Central memory CD4-positive, alpha-beta T cell (primary cell): ENCODE results near the gene RORC.

Experiments
- DNase-seq: peaks from one replicate; pipeline ENCODE4 v3.0.0; 2022

The RORC gene

GRCh38 chr1:151825751-151826660, 5.6 kb downstream of the RORC start:
- DNase-seq, result peak; percentile 33

- no peak for DNase-seq
Observed at GRCh38 chr1:151825204-151825603, 6.4 kb downstream of the RORC start.

GRCh38 chr1:151823175-151823574, 8.4 kb downstream of the RORC start:
- DNase-seq, result no peak

- no peak for DNase-seq
Observed at GRCh38 chr1:151822404-151822803, 9.2 kb downstream of the RORC start.

GRCh38 chr1:151820940-151821339, 10.7 kb downstream of the RORC start:
- peak; percentile 34 for DNase-seq

GRCh38 chr1:151819976-151820623, 11.5 kb downstream of the RORC start:
- DNase-seq, result no peak

- DNase-seq, result no peak
Observed at GRCh38 chr1:151819227-151819835, 12.3 kb downstream of the RORC start.

GRCh38 chr1:151817353-151817730, 14.3 kb downstream of the RORC start:
- no peak for DNase-seq

- no peak for DNase-seq
Observed at GRCh38 chr1:151816548-151817352, 14.9 kb downstream of the RORC start.

GRCh38 chr1:151815716-151816327, 15.8 kb downstream of the RORC start:
- peak; percentile 76 for DNase-seq

- no peak for DNase-seq
Observed at GRCh38 chr1:151814971-151815545, 16.5 kb downstream of the RORC start.

GRCh38 chr1:151814426-151814825, 17.2 kb downstream of the RORC start:
- DNase-seq, result no peak

- DNase-seq, result no peak
Observed at GRCh38 chr1:151813271-151813977, 18.2 kb downstream of the RORC start.

GRCh38 chr1:151811181-151811580, 20.4 kb downstream of the RORC start:
- DNase-seq, result no peak

GRCh38 chr1:151809985-151810556, 21.5 kb downstream of the RORC start:
- no peak for DNase-seq

GRCh38 chr1:151809290-151809984, 22.2 kb downstream of the RORC start:
- DNase-seq, result no peak

- DNase-seq, result no peak
Observed at GRCh38 chr1:151807766-151808165, 23.8 kb downstream of the RORC start.

- no peak for DNase-seq
Observed at GRCh38 chr1:151807131-151807530, 24.5 kb downstream of the RORC start.

GRCh38 chr1:151806170-151806569, 25.4 kb downstream of the RORC start:
- DNase-seq, result no peak

GRCh38 chr1:151805066-151805820, 26.4 kb downstream of the RORC start, which contains the start of gene LINGO4:
Gene LINGO4, minus strand, starts transcription at chr1:151805419. Its CDS starts 2,715 bp downstream, at chr1:151802704.
- DNase-seq, result no peak
